HL-60 (cell line): Measurements from ENCODE around the gene DNMT3A.

Experiments used
- DNase-seq, 2 experiments: peaks; one replicate each; pipeline ENCODE4 v3.0.0-alpha.2; 2010 to 2020; ENCODE audit warnings: low read depth in 1 of 2, low spot score in 1 of 2
- H3K27ac ChIP-seq: fragments of 250-450 bp; sonication (Bioruptor Pico); replicated peaks from 2 replicates; pipeline ENCODE4 v1.5.1; 2020; ENCODE audit warnings: mild to moderate bottlenecking, moderate library complexity
- H3K27me3 ChIP-seq: fragments of 250-450 bp; sonication (Bioruptor Pico); 2 replicates; pipeline ENCODE4 v1.5.1; 2021; ENCODE audit warnings: mild to moderate bottlenecking, moderate library complexity; ENCODE audit not compliant: insufficient read depth, poor library complexity, severe bottlenecking
- H3K4me3 ChIP-seq: replicated peaks from 2 replicates; pipeline ENCODE4 v1.5.1; 2011; ENCODE audit warnings: mild to moderate bottlenecking, control low read depth, low read length; ENCODE audit not compliant: insufficient read depth
- GABPA ChIP-seq: IDR thresholded peaks from 2 replicates; pipeline ENCODE4 v1.6.1; 2012; ENCODE audit warnings: low read depth
- POLR2AphosphoS5 ChIP-seq: IDR thresholded peaks from 2 replicates; pipeline ENCODE4 v1.6.1; 2012; ENCODE audit warnings: low read depth
- SPI1 ChIP-seq: IDR thresholded peaks from 2 replicates; pipeline ENCODE4 v1.6.1; 2012; ENCODE audit warnings: low read depth, mild to moderate bottlenecking, borderline replicate concordance
- TF ChIP-seq, protein P1 (sequence below): IDR thresholded peaks from 2 replicates; pipeline ENCODE4 v1.6.1; 2012; ENCODE audit warnings: low read depth; ENCODE audit not compliant: insufficient replicate concordance
- TF ChIP-seq, protein P2 (sequence below): IDR thresholded peaks from one replicate; pipeline ENCODE4 v1.5.1; 2011; ENCODE audit warnings: low read length, control low read depth, inconsistent platforms; ENCODE audit not compliant: insufficient read depth

DNMT3A gene

DNA sequence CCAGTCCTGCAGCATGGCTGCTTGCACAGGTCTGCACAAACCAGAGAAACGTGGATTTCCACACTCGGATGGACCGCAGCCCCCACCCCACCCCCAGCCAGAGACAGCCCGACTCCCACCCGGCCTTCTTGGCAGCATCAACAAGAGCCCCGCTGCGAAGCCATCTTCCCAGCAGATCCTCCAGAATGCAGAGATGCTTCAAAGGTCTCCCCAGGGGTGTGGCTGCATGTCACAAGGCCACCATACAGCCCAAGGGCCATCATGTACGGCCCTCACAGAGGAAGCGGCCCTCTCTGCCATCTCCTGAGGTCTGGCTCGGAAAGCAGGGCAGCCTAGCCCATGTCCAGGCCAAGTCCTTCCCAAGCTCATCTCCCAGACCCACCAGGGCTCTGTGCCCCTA, 11.5 kb downstream of the DNMT3A start:
- TF ChIP-seq GABPA (no peak), SPI1 (no peak), POLR2AphosphoS5 (no peak)
- TF ChIP-seq, protein P1, sequence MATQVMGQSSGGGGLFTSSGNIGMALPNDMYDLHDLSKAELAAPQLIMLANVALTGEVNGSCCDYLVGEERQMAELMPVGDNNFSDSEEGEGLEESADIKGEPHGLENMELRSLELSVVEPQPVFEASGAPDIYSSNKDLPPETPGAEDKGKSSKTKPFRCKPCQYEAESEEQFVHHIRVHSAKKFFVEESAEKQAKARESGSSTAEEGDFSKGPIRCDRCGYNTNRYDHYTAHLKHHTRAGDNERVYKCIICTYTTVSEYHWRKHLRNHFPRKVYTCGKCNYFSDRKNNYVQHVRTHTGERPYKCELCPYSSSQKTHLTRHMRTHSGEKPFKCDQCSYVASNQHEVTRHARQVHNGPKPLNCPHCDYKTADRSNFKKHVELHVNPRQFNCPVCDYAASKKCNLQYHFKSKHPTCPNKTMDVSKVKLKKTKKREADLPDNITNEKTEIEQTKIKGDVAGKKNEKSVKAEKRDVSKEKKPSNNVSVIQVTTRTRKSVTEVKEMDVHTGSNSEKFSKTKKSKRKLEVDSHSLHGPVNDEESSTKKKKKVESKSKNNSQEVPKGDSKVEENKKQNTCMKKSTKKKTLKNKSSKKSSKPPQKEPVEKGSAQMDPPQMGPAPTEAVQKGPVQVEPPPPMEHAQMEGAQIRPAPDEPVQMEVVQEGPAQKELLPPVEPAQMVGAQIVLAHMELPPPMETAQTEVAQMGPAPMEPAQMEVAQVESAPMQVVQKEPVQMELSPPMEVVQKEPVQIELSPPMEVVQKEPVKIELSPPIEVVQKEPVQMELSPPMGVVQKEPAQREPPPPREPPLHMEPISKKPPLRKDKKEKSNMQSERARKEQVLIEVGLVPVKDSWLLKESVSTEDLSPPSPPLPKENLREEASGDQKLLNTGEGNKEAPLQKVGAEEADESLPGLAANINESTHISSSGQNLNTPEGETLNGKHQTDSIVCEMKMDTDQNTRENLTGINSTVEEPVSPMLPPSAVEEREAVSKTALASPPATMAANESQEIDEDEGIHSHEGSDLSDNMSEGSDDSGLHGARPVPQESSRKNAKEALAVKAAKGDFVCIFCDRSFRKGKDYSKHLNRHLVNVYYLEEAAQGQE = no peak
- TF ChIP-seq, protein P2, sequence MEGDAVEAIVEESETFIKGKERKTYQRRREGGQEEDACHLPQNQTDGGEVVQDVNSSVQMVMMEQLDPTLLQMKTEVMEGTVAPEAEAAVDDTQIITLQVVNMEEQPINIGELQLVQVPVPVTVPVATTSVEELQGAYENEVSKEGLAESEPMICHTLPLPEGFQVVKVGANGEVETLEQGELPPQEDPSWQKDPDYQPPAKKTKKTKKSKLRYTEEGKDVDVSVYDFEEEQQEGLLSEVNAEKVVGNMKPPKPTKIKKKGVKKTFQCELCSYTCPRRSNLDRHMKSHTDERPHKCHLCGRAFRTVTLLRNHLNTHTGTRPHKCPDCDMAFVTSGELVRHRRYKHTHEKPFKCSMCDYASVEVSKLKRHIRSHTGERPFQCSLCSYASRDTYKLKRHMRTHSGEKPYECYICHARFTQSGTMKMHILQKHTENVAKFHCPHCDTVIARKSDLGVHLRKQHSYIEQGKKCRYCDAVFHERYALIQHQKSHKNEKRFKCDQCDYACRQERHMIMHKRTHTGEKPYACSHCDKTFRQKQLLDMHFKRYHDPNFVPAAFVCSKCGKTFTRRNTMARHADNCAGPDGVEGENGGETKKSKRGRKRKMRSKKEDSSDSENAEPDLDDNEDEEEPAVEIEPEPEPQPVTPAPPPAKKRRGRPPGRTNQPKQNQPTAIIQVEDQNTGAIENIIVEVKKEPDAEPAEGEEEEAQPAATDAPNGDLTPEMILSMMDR = no peak
- no peak for DNase-seq
- Histone ChIP-seq H3K27me3 (no peaks in the 10 kb centered on the region), H3K27ac (no peak overlapping the region), H3K4me3 (no peak overlapping the region)

DNA sequence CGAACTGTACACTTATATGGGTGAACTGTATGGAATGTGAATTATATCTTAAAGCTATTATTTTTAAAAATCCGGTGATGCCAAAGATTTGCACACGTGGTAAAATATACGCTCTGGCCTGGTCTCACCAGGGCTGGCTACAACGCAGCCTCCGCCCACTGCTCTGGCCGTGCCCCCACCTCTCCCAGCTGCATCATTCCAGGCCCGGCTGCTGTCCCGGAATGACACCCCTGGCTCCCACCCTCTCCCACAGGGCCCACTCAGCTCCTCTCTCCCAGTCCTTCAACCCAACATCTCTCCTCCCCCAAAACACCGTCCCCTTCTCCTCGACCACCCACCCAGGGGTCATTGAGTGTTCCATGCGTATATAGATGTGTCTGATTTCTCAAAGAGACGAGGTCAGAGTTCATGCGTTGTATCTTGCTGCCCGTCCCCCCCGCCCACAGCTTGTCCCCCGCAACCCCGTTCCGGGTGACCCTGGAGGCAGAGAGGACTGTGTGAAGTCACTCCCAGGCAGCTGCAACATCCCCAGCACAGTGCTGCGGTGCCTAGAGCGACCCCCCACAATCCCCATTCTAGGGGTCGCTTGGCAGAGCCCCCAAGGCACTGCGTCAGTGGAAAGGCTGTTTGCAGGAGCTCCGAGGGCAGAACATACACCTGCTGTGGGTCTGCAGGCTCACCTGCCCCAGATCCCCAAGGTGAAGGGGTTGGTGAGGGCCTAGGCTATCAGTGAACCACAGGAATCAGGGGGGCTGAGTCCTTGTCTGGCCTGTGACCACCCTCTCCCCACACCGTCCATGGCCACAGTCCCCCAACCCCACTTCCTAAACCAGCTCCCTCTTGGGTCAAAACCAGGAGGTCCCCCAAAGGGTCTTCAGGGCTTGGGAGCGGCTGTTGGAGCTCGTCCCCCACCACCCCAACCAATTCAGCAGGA, 13.3 kb downstream of the DNMT3A start:
- Histone ChIP-seq H3K4me3 (no peak overlapping the region), H3K27me3 (no peaks in the 10 kb centered on the region), H3K27ac (no peak overlapping the region)
- TF ChIP-seq GABPA (no peak), SPI1 (no peak), POLR2AphosphoS5 (no peak)
- TF ChIP-seq, protein P1 = no peak
- TF ChIP-seq, protein P2 = no peak
- no peak for DNase-seq

DNA sequence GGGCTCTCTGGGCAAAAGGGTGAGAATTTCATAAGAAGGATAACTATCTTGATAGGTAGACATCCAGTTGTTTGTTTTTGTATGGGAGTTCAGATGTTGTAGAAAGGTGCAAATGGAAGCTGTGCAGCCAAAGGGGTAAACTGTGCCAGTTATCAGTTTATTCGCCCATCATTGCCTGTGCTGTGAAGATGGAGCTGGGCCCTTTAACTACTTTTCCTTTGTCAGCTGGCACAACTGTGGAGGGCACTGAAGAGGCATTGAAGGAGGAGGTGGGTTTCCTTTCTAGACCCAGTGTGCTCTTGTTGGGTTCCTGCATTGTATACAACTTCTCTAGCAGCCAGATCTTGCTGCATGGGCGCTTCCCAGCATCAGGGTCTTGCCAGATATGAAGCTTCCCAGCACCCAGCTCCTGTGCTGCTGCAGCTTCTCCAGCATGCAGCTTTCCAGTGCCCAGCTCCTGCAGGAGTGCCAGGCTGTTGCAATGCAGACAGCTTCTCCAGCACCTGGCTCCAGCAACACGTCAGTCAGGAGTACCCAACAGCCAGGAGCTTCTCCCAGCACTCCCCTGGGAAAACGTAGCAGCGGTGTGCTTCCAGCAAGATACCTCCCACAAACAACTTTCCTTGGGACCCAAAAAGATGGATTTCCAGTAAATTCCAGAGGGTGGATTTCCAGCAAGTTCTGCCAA, 15.3 kb downstream of the DNMT3A start:
- DNase-seq = no peak
- Histone ChIP-seq H3K27ac (no peak overlapping the region), H3K4me3 (no peak overlapping the region), H3K27me3 (no peaks in the 10 kb centered on the region)
- TF ChIP-seq, protein P2 = no peak
